GM12878 (cell line): ENCODE data around the gene CHD9. TPM values are rescaled to one million over a fixed set of nuclear protein-coding genes. Genes with fewer than 3 reads are reported as not detected.
A peak's percentile ranks its signal among the peaks of the same experiment; 100 is the strongest.

ENCODE experiments used
- ATAC-seq: fragments of 200-7000 bp; cut with Tn5 transposase; 3 replicates; pipeline ENCODE4 v1.9.1; 2020; ENCODE audit warnings: mild to moderate bottlenecking, moderate library complexity
- BruUV-seq: library from RNA; stranded (reverse); fragments of 400-500 nt; replicated peaks from 2 replicates; lab custom pipeline; 2021; lab: Mats Ljungman, UMichigan
- CTCF ChIA-PET: fragments of 300-600 bp; sonication (Branson Sonifier 250); formaldehyde crosslinking; extraction: SDS; loops from one replicate; lab custom pipeline; 2021; ENCODE audit warnings: inconsistent platforms; lab: Yijun Ruan, JAX
- POLR2A ChIA-PET: fragments of 350-600 bp; formaldehyde crosslinking; extraction: SDS; loops from one replicate; lab custom pipeline; 2021; ENCODE audit warnings: inconsistent platforms; lab: Charles Lee
- RAD21 ChIA-PET: fragments of 300-600 bp; sonication (Branson Sonifier 250); formaldehyde crosslinking; loops from one replicate; lab custom pipeline; 2023; ENCODE audit warnings: antibody characterized with exemption; ENCODE audit not compliant: unreplicated experiment; lab: Charles Lee
- SMC1A ChIA-PET: fragments of 300-600 bp; sonication (Branson Sonifier 250); formaldehyde crosslinking; loops from one replicate; lab custom pipeline; 2023; ENCODE audit not compliant: unreplicated experiment, uncharacterized antibody; lab: Charles Lee
- DNase-seq: peaks from one replicate; pipeline ENCODE4 v3.0.0-alpha.2; 2011; ENCODE audit warnings: low read depth, low spot score
- FAIRE-seq: peaks from 3 replicates; lab custom pipeline; 2011; peaks lifted over from hg19 to GRCh38; lab: Jason Lieb, UNC
- H2AFZ ChIP-seq: 2 replicates; pipeline ENCODE4 v1.6.0; 2011; ENCODE audit warnings: low read depth, low read length, control low read depth; ENCODE audit not compliant: control insufficient read depth
- H3K27ac ChIP-seq: 2 replicates; pipeline ENCODE4 v1.5.1; 2011; ENCODE audit warnings: control low read depth; ENCODE audit not compliant: control insufficient read depth, insufficient read depth
- H3K27me3 ChIP-seq, 2 experiments: replicated peaks in 1 of 2; 2 replicates each; pipeline versions ENCODE4 v1.6.0 to v1.6.1; 2011; ENCODE audit warnings: low read length in 1 of 2; ENCODE audit not compliant: control insufficient read depth in 2 of 2, insufficient read depth in 2 of 2
- H3K36me3 ChIP-seq, 2 experiments: 2 replicates each; pipeline ENCODE4 v1.5.1; 2011; ENCODE audit warnings: low read length in 1 of 2; ENCODE audit not compliant: control insufficient read depth in 2 of 2, insufficient read depth in 2 of 2
- H3K4me1 ChIP-seq: 2 replicates; pipeline ENCODE4 v1.6.1; 2011; ENCODE audit warnings: mild to moderate bottlenecking, low read length, moderate library complexity, mixed read lengths; ENCODE audit not compliant: control insufficient read depth, insufficient read depth
- H3K4me2 ChIP-seq: 2 replicates; pipeline ENCODE4 v1.6.0; 2011; ENCODE audit warnings: control low read depth; ENCODE audit not compliant: control insufficient read depth, insufficient read depth
- H3K4me3 ChIP-seq: fragments of 200-600 bp; sonication (generic); 2 replicates; pipeline ENCODE4 v1.5.1; 2016
- H3K79me2 ChIP-seq: 2 replicates; pipeline ENCODE4 v1.6.0; 2011; ENCODE audit warnings: low read length; ENCODE audit not compliant: control insufficient read depth, insufficient read depth
- H3K9ac ChIP-seq: 2 replicates; pipeline ENCODE4 v1.8.0; 2011; ENCODE audit warnings: low read length, control low read depth, mixed read lengths; ENCODE audit not compliant: control insufficient read depth, insufficient read depth
- H3K9me3 ChIP-seq: replicated peaks from 3 replicates; pipeline ENCODE4 v1.5.1; 2011; ENCODE audit warnings: mild to moderate bottlenecking, low read length; ENCODE audit not compliant: control insufficient read depth, insufficient read depth
- H4K20me1 ChIP-seq: 2 replicates; pipeline ENCODE4 v1.6.0; 2011; ENCODE audit not compliant: control insufficient read depth, insufficient read depth
- CREM ChIP-seq: IDR thresholded peaks from 2 replicates; pipeline ENCODE4 v1.6.1; 2014; ENCODE audit warnings: antibody characterized with exemption, low read depth
- FOS ChIP-seq: IDR thresholded peaks from 3 replicates; pipeline ENCODE4 v1.6.1; 2011; ENCODE audit warnings: borderline replicate concordance; ENCODE audit not compliant: insufficient read length; ENCODE audit errors: extremely low read depth
- MEF2A ChIP-seq: IDR thresholded peaks from 2 replicates; pipeline ENCODE4 v1.6.1; 2011; ENCODE audit warnings: low read depth, mild to moderate bottlenecking, low read length, moderate library complexity; ENCODE audit not compliant: insufficient read depth
- NR2F1 ChIP-seq: fragments of 450-650 bp; conservative IDR thresholded peaks from 2 replicates; pipeline ENCODE4 v1.6.1; 2017; ENCODE audit warnings: mild to moderate bottlenecking
- PML ChIP-seq: IDR thresholded peaks from 2 replicates; pipeline ENCODE4 v1.6.1; 2012; ENCODE audit warnings: low read length, inconsistent platforms
- POLR2AphosphoS5 ChIP-seq: IDR thresholded peaks from 2 replicates; pipeline ENCODE4 v1.6.1; 2011; ENCODE audit warnings: mild to moderate bottlenecking, low read length, inconsistent platforms
- RAD21 ChIP-seq: IDR thresholded peaks from 2 replicates; pipeline ENCODE4 v1.6.1; 2011; ENCODE audit warnings: mild to moderate bottlenecking, low read depth, low read length, moderate library complexity; ENCODE audit not compliant: insufficient read depth
- SMC3 ChIP-seq: IDR thresholded peaks from 2 replicates; pipeline ENCODE4 v1.6.1; 2011; ENCODE audit warnings: low read length, improper control_type of control experiment, borderline replicate concordance
- TCF7 ChIP-seq: IDR thresholded peaks from 2 replicates; pipeline ENCODE4 v1.6.1; 2014; ENCODE audit warnings: antibody characterized with exemption, borderline replicate concordance
- YY1 ChIP-seq: IDR thresholded peaks from 2 replicates; pipeline ENCODE4 v1.6.1; 2011; ENCODE audit warnings: low read depth, mild to moderate bottlenecking, low read length
- WGBS: methylation state at CpG from one replicate; pipeline ENCODE4 v1.1.6; 2016; ENCODE audit warnings: low lambda C conversion rate; ENCODE audit not compliant: insufficient replicate concordance, insufficient coverage; ENCODE audit errors: missing lambda C conversion rate; 5-methylcytosine and 5-hydroxymethylcytosine counted together
- in situ Hi-C: fragments of 300-500 bp; cut with MboI; formaldehyde crosslinking; loops from 9 replicates; pipeline ENCODE4 v1.14.3; 2018; ENCODE audit warnings: mixed read lengths
- intact Hi-C: fragments of 100-400 bp; cut with micrococcal nuclease; formaldehyde crosslinking; loops from one replicate; pipeline ENCODE4 v1.14.2; 2022; ENCODE audit not compliant: unreplicated experiment
- polyA plus RNA-seq, 11 experiments: library from polyadenylated mRNA; depleted of rRNA in 4 of 11; unstranded in 6 of 11; stranded (reverse) in 5 of 11; fragments of >200 nt; fragmentation: Nextera tagmentation in 4 of 11; fragmentation: Illumina TruSeq in 1 of 11; extraction: Ambion mirVana in 4 of 11; extraction: Trizol in 1 of 11; gene quantifications; 1 replicate in 1 of 11; 2 replicates in 10 of 11; pipeline versions ENCODE4 v1.2.1 to v1.2.3, GENCODE V29; 2011 to 2016; ENCODE audit warnings: inconsistent platforms in 2 of 11, missing spikeins in 2 of 11, low read depth in 1 of 11
- total RNA-seq, 4 experiments: library from RNA; depleted of rRNA in 3 of 4; stranded (reverse); fragments of >200 nt in 3 of 4; fragmentation: Illumina TruSeq in 1 of 4; extraction: Trizol in 1 of 4; gene quantifications; 2 replicates each; pipeline versions ENCODE4 v1.2.1 to v1.2.3, GENCODE V29; 2013 to 2021
- TF ChIP-seq, protein P1 (sequence below): fragments of 450-650 bp; IDR thresholded peaks from 2 replicates; pipeline ENCODE4 v1.6.1; 2017; ENCODE audit warnings: mild to moderate bottlenecking, low read depth, inconsistent platforms; ENCODE audit not compliant: poor library complexity, severe bottlenecking
- TF ChIP-seq, protein P2 (sequence below), 3 experiments: IDR thresholded peaks in 2 of 3; conservative IDR thresholded peaks in 1 of 3; 2 replicates each; pipeline ENCODE4 v1.5.1; 2011; ENCODE audit warnings: low read depth in 3 of 3, low read length in 3 of 3, mild to moderate bottlenecking in 3 of 3, control low read depth in 2 of 3, moderate library complexity in 2 of 3, inconsistent platforms in 1 of 3, mixed read lengths in 1 of 3; ENCODE audit not compliant: control insufficient read depth in 2 of 3, insufficient read depth in 1 of 3; ENCODE audit errors: extremely low read depth in 1 of 3

CHD9 gene
- total and polyA plus RNA-seq, 10 of the 15 experiments (the other 5 are each of a cell fraction or from before 2014, with no cell fraction given) = 29.2 to 95.7 (median 54.3) TPM

DNA sequence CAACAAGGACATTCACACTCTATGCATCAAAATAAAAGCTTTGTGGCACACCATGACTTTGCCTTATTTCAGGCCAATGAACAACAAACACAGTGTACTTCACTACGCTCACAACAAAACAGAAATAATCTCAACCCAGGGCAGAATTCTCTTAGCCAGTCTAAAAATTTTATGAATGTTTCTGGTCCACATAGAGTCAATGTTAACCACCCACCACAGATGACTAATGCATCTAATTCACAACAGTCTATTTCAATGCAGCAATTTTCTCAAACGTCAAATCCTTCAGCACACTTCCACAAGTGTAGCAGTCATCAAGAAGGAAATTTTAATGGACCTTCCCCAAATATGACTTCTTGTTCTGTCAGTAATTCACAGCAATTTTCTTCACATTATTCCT lies 101.7 kb downstream of the CHD9 start (continued):
- TF ChIP-seq, protein P1, sequence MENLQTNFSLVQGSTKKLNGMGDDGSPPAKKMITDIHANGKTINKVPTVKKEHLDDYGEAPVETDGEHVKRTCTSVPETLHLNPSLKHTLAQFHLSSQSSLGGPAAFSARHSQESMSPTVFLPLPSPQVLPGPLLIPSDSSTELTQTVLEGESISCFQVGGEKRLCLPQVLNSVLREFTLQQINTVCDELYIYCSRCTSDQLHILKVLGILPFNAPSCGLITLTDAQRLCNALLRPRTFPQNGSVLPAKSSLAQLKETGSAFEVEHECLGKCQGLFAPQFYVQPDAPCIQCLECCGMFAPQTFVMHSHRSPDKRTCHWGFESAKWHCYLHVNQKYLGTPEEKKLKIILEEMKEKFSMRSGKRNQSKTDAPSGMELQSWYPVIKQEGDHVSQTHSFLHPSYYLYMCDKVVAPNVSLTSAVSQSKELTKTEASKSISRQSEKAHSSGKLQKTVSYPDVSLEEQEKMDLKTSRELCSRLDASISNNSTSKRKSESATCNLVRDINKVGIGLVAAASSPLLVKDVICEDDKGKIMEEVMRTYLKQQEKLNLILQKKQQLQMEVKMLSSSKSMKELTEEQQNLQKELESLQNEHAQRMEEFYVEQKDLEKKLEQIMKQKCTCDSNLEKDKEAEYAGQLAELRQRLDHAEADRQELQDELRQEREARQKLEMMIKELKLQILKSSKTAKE = no peak
- TF ChIP-seq POLR2AphosphoS5 (no peak), MEF2A (no peak), PML (no peak)

DNA sequence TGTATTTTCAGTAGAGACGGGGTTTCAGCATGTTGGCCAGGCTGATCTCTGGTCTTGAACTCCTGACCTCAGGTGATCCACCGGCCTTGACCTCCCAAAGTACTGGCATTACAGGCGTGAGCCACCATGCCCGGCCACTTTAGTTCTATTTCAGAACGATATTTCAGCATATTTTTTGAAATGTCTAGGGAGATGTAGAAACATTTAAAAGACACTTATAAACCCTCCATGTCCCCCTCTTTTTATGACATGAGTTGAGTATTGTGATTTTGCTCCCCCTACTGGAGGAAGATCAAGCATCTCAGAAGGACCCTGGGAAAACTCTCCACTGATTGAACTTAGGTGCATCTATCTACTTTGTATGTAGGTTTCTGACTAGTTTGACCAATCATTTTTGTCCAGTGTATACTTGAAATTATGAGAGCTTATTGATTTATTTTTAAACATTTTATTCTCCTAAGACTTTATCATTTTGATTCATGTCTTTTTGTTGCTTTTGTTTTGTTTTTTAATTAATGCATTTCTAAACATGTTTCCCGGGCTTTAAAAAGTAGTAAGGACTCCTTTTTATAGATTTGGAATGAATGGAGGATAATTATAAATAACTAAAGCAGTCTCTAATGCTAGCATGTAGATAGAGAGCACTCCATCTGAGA lies 105.1 kb downstream of the CHD9 start:
- RAD21 ChIA-PET = interaction anchor here (0.7 to 9.4 kb wide), 4 partner anchors 30 to 183 kb away, joined by 3 to 73 read pairs (median 4); partner anchors contain the start of gene CHD9
- TF ChIP-seq RAD21 = peak; percentile 66
- TF ChIP-seq, protein P2, sequence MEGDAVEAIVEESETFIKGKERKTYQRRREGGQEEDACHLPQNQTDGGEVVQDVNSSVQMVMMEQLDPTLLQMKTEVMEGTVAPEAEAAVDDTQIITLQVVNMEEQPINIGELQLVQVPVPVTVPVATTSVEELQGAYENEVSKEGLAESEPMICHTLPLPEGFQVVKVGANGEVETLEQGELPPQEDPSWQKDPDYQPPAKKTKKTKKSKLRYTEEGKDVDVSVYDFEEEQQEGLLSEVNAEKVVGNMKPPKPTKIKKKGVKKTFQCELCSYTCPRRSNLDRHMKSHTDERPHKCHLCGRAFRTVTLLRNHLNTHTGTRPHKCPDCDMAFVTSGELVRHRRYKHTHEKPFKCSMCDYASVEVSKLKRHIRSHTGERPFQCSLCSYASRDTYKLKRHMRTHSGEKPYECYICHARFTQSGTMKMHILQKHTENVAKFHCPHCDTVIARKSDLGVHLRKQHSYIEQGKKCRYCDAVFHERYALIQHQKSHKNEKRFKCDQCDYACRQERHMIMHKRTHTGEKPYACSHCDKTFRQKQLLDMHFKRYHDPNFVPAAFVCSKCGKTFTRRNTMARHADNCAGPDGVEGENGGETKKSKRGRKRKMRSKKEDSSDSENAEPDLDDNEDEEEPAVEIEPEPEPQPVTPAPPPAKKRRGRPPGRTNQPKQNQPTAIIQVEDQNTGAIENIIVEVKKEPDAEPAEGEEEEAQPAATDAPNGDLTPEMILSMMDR (IDR thresholded peaks at IDR 0.05 in 2 of 3, conservative IDR thresholded peaks at IDR 0.05 in 1 of 3; ENCODE audit: control insufficient read depth in 2 of 3, extremely low read depth in 1 of 3, insufficient read depth in 1 of 3, low read depth in 3 of 3, low read length in 3 of 3) = peak; percentile 61 to 67 (median 65)
- no peak for TF ChIP-seq FOS
- TF ChIP-seq SMC3 = peak; percentile 72; the same call in 1 of the 2 replicates
- TF ChIP-seq YY1 = peak; percentile 9; the same call in 1 of the 2 replicates
- peak; percentile 62 for TF ChIP-seq NR2F1
- no peak for TF ChIP-seq TCF7
- TF ChIP-seq CREM = no peak
- TF ChIP-seq PML = no peak
- SMC1A ChIA-PET = interaction anchor here (1.1 to 5.7 kb wide), 3 partner anchors 48 to 124 kb away, joined by 3 to 88 read pairs (median 21); partner anchors contain the start of gene CHD9
- Histone ChIP-seq H3K79me2 (peaks cover 13% of the 10 kb centered on the region), H3K27ac (no peak overlapping the region), H3K9ac (no peak overlapping the region), H3K4me3 (no peak overlapping the region), H4K20me1 (no peaks in the 10 kb centered on the region; the same call in 1 of the 2 replicates), H3K9me3 (no peaks in the 10 kb centered on the region), H2AFZ (no peak overlapping the region), H3K4me1 (no peaks in the 10 kb centered on the region), H3K4me2 (no peak overlapping the region), H3K27me3 (no peaks in the 10 kb centered on the region), H3K36me3 (peaks cover 0 to 22% of the 10 kb centered on the region in 2 experiments; a peak in 3 of 4 replicates)
- intact Hi-C loops (loop anchor here (1.0 to 5.0 kb wide), 3 partner anchors 29 to 106 kb away; partner anchors contain the start of gene CHD9), in situ Hi-C loops (no loop called here)
- CTCF ChIA-PET = interaction anchor here (0.6 to 5.5 kb wide), 19 partner anchors 8 to 108 kb away, joined by 3 to 64 read pairs (median 5); partner anchors contain the start of genes CHD9 and CHD9NB
- ATAC-seq = peak; percentile 99
- FAIRE-seq = peak; percentile 100
- POLR2A ChIA-PET = interaction anchor here (1.3 kb wide), 1 partner anchor 19 kb away, joined by 3 read pairs; no protein-coding TSS in a partner anchor
- DNase-seq = peak; percentile 20
- WGBS = 73% methylated on average over 6 of the region's 6 CpGs
- no TSS peak for BruUV-seq
